BJ (cell line): ENCODE data around the gene CEP112. TPM values are rescaled to one million over a fixed set of nuclear protein-coding genes. Genes with fewer than 3 reads are reported as not detected.

Experiments used
- CTCF ChIA-PET: fragments of 350-600 bp; formaldehyde crosslinking; extraction: SDS; loops from one replicate; lab custom pipeline; 2021; ENCODE audit warnings: antibody characterized with exemption, inconsistent platforms; lab: Yijun Ruan, JAX
- POLR2A ChIA-PET: fragments of 300-600 bp; sonication (Branson Sonifier 250); formaldehyde crosslinking; extraction: SDS; loops from one replicate; lab custom pipeline; 2021; ENCODE audit warnings: antibody characterized with exemption; lab: Charles Lee
- DNase-seq: peaks from one replicate; pipeline ENCODE4 v3.0.0-alpha.2; 2011; ENCODE audit warnings: low read depth
- H3K27me3 ChIP-seq: 2 replicates; pipeline ENCODE4 v1.6.0; 2011; ENCODE audit warnings: low read length; ENCODE audit not compliant: control insufficient read depth, insufficient read depth
- H3K36me3 ChIP-seq: 2 replicates; pipeline ENCODE4 v1.5.1; 2011; ENCODE audit warnings: low read length; ENCODE audit not compliant: control insufficient read depth, insufficient read depth
- H3K4me3 ChIP-seq: 2 replicates; pipeline ENCODE4 v1.5.1; 2011; ENCODE audit warnings: low read depth, mild to moderate bottlenecking, control low read depth, low read length
- CTCF ChIP-seq: IDR thresholded peaks from 2 replicates; pipeline ENCODE4 v1.5.1; 2011; ENCODE audit warnings: low read depth, mild to moderate bottlenecking, control low read depth, inconsistent platforms, low read length, moderate library complexity; ENCODE audit not compliant: insufficient read depth
- polyA plus RNA-seq: library from polyadenylated mRNA; depleted of rRNA; stranded (reverse); fragments of >200 nt; gene quantifications from 2 replicates; pipeline ENCODE4 v1.2.3, GENCODE V29; 2011

The CEP112 gene
- polyA plus RNA-seq, 1 experiment, result 3.3 TPM

GRCh38 chr17:65797101-65797500 lies 394.8 kb downstream of the CEP112 start:
- Histone ChIP-seq H3K27me3 (no peaks in the 10 kb centered on the region), H3K36me3 (no peaks in the 10 kb centered on the region), H3K4me3 (no peak overlapping the region)
- TF ChIP-seq CTCF, result no peak
- DNase-seq, result no peak
- ChIA-PET POLR2A (no interaction called here), CTCF (interaction anchor here (0.9 to 1.6 kb wide), 4 partner anchors 8 to 238 kb away, joined by 3 to 4 read pairs (median 3); no protein-coding TSS in a partner anchor)

GRCh38 chr17:65794572-65794971 lies 397.4 kb downstream of the CEP112 start:
- ChIA-PET POLR2A (no interaction called here), CTCF (interaction anchor here (1.0 to 1.5 kb wide), 4 partner anchors 13 to 509 kb away, joined by 3 to 5 read pairs (median 4); no protein-coding TSS in a partner anchor)
- Histone ChIP-seq H3K36me3 (no peaks in the 10 kb centered on the region), H3K27me3 (no peaks in the 10 kb centered on the region), H3K4me3 (no peak overlapping the region)
- DNase-seq, result no peak
- TF ChIP-seq CTCF, result peak; percentile 57

- POLR2A ChIA-PET, result interaction anchor here (0.5 kb wide), 1 partner anchor 146 kb away, joined by 3 read pairs; no protein-coding TSS in a partner anchor
Observed at GRCh38 chr17:65790241-65790640, 401.7 kb downstream of the CEP112 start.

GRCh38 chr17:65787503-65787902 lies 404.4 kb downstream of the CEP112 start:
- CTCF ChIA-PET, result interaction anchor here (0.9 to 1.6 kb wide), 2 partner anchors 11 to 15 kb away, joined by 3 to 4 read pairs; no protein-coding TSS in a partner anchor
- POLR2A ChIA-PET, result no interaction called here
- H3K4me3 ChIP-seq, result no peak overlapping the region
- no peak for TF ChIP-seq CTCF
- H3K27me3 ChIP-seq, result no peaks in the 10 kb centered on the region
- no peaks in the 10 kb centered on the region for H3K36me3 ChIP-seq
- DNase-seq, result no peak

More at GRCh38 chr17:65790241-65790640, 401.7 kb downstream of the CEP112 start:
- Histone ChIP-seq H3K36me3 (no peaks in the 10 kb centered on the region), H3K4me3 (no peak overlapping the region), H3K27me3 (no peaks in the 10 kb centered on the region)
- CTCF ChIA-PET, result interaction anchor here (0.8 to 1.7 kb wide), 3 partner anchors 8 to 496 kb away, joined by 3 read pairs; no protein-coding TSS in a partner anchor
- no peak for TF ChIP-seq CTCF
- DNase-seq, result no peak

- CTCF ChIA-PET, result interaction anchor here (0.9 to 1.6 kb wide), 2 partner anchors 12 to 16 kb away, joined by 3 to 4 read pairs; no protein-coding TSS in a partner anchor
- Histone ChIP-seq H3K36me3 (no peaks in the 10 kb centered on the region), H3K27me3 (no peaks in the 10 kb centered on the region), H3K4me3 (no peak overlapping the region)
- POLR2A ChIA-PET, result no interaction called here
- no peak for DNase-seq
- no peak for TF ChIP-seq CTCF
Observed at GRCh38 chr17:65786479-65786878, 405.5 kb downstream of the CEP112 start.
